ENCODE results near the gene PALM3.

DNA sequence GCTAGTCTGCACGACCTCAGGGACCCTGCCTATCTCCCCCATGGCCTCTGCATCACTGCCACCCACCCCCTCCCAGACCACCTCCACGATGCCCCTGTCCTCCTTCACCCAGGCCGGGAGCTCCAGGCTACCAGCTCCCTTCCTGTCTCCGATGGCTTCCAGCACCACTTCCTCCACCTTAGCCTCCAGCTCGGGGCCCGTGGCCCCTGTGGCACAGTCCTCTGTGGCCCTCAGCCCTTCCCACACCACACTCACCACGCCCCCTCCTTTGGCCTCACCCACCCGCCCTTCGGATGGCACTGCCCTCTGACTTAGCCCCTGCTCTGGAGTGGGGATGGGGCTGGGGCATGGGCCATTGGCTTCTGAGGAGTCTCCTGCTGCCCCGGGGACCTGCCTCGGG, 7.2 kb downstream of the PALM3 start:
- TF ChIP-seq CTCF (IDR thresholded peaks at IDR 0.05), result no peak
- no peak for TF ChIP-seq POLR2A (IDR thresholded peaks at IDR 0.05)

All from testis (tissue), 2 donors.